HFFc6 (cell line): ENCODE measurements around the gene FRMD4A. TPM values are rescaled to one million over a fixed set of nuclear protein-coding genes. Genes with fewer than 3 reads are reported as not detected.

Source experiments
- DNase-seq: peaks from one replicate; pipeline ENCODE4 v3.0.0-alpha.2; 2018
- H3K27ac Mint-ChIP-seq: 2 replicates; pipeline ENCODE4 v1.8.0; 2020; ENCODE audit warnings: mild to moderate bottlenecking, mixed read lengths
- H3K27me3 Mint-ChIP-seq: 2 replicates; pipeline ENCODE4 v1.8.0; 2021; ENCODE audit warnings: mild to moderate bottlenecking, moderate library complexity, mixed read lengths; ENCODE audit not compliant: insufficient read depth
- H3K36me3 Mint-ChIP-seq: 2 replicates; pipeline ENCODE4 v1.8.0; 2021; ENCODE audit warnings: low read depth, mixed read lengths
- H3K4me1 Mint-ChIP-seq: 2 replicates; pipeline ENCODE4 v1.8.0; 2020; ENCODE audit warnings: low read depth, mixed read lengths
- H3K4me3 Mint-ChIP-seq: 2 replicates; pipeline ENCODE4 v1.8.0; 2020; ENCODE audit warnings: mild to moderate bottlenecking, moderate library complexity, mixed read lengths
- H3K9me3 Mint-ChIP-seq: 2 replicates; pipeline ENCODE4 v1.8.0; 2020; ENCODE audit warnings: mild to moderate bottlenecking, mixed read lengths
- total RNA-seq, 6 experiments: library from RNA; stranded (reverse); fragmentation: NEBNext Ultra II Directional; extraction: Animal tissue kit (Norgen Biotek cat#: 25700); gene quantifications; 2 replicates in 1 of 6; 3 replicates in 5 of 6; pipeline ENCODE4 v1.2.3, GENCODE V29; 2021
- TF ChIP-seq, protein P1 (sequence below): fragments of 200-600 bp; sonication (generic); IDR thresholded peaks from 2 replicates; pipeline ENCODE4 v1.5.0; 2021; ENCODE audit warnings: antibody characterized with exemption, mild to moderate bottlenecking

FRMD4A gene
- total RNA-seq, 6 experiments from 2014 or later, result 76.7 to 117 (median 92.3) TPM

DNA sequence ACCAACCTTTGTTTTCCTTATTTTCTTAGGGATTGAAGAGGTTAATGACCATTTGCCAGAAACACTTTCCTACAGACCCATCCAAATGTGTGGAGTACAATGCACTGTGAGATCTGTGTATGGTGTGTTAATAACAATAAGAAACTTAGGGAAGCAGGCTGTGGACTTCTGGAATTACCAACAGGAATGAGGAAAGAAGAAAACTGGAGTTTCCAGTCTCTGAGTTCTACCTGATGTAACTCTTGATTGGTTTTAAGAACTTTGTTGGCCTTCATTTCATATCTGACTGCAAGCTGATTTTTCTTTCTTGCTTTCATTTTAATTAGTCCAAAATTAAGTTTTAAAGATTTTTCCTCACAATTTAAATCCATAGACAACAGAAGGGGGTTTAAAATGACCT, 700.5 kb downstream of the FRMD4A start:
- Mint-ChIP-seq H3K4me3 (no peak overlapping the region), H3K9me3 (no peaks in the 10 kb centered on the region), H3K27ac (no peak overlapping the region), H3K4me1 (no peaks in the 10 kb centered on the region; the same call in 1 of the 2 replicates), H3K27me3 (peaks cover under 1% of the 10 kb centered on the region; the same call in 1 of the 2 replicates), H3K36me3 (peaks cover 10% of the 10 kb centered on the region)
- TF ChIP-seq, protein P1, sequence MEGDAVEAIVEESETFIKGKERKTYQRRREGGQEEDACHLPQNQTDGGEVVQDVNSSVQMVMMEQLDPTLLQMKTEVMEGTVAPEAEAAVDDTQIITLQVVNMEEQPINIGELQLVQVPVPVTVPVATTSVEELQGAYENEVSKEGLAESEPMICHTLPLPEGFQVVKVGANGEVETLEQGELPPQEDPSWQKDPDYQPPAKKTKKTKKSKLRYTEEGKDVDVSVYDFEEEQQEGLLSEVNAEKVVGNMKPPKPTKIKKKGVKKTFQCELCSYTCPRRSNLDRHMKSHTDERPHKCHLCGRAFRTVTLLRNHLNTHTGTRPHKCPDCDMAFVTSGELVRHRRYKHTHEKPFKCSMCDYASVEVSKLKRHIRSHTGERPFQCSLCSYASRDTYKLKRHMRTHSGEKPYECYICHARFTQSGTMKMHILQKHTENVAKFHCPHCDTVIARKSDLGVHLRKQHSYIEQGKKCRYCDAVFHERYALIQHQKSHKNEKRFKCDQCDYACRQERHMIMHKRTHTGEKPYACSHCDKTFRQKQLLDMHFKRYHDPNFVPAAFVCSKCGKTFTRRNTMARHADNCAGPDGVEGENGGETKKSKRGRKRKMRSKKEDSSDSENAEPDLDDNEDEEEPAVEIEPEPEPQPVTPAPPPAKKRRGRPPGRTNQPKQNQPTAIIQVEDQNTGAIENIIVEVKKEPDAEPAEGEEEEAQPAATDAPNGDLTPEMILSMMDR, result no peak
- no peak for DNase-seq

DNA sequence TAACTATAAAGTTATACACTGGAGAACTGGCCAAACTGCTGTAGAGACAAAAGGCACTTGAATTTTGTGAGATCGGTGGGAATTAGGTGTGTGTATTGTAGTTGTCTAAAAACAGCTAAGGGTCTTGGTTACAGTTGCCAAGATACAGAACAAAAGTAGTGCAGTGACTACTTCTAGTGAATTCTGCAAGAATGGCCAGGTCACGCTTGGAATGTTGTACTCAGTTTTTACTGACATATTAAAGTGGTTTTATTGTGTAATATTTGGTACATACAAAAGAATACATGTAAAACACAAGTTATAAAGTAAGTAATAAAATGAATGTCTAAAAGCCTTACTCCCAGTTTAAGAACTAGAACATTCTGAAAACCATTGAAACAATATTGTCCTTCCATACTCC, 701.6 kb downstream of the FRMD4A start:
- Mint-ChIP-seq H3K27ac (no peak overlapping the region), H3K4me3 (no peak overlapping the region), H3K27me3 (no peaks in the 10 kb centered on the region; the same call in 1 of the 2 replicates), H3K36me3 (peaks cover 2% of the 10 kb centered on the region; the same call in 1 of the 2 replicates), H3K9me3 (no peaks in the 10 kb centered on the region), H3K4me1 (no peaks in the 10 kb centered on the region; the same call in 1 of the 2 replicates)
- DNase-seq, result no peak
- TF ChIP-seq, protein P1, result no peak

DNA sequence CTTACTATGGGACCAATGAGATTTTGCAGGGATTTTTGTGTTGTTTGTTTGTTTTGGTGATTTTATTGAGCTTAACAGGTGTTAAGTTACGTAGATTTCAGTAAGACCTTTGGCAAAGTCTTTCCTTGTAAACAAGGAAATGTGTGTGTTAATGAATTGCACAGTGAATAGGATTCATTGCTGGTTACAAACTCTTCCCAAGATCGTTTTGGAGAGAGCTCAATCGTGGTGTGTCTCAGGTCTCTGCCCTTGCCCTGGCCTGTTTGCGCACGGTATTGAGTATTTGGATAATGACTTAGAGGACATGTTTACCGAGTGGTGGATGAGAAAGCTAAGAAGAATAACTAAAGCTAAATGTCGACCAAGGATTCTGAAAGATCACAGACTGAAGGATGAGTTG, 702.1 kb downstream of the FRMD4A start:
- H3K4me1 Mint-ChIP-seq, result no peaks in the 10 kb centered on the region; the same call in 1 of the 2 replicates
- no peak overlapping the region for H3K27ac Mint-ChIP-seq
- H3K4me3 Mint-ChIP-seq, result no peak overlapping the region
- H3K36me3 Mint-ChIP-seq, result no peaks in the 10 kb centered on the region; the same call in 1 of the 2 replicates
- no peak for DNase-seq
- no peaks in the 10 kb centered on the region for H3K9me3 Mint-ChIP-seq
- no peaks in the 10 kb centered on the region; the same call in 1 of the 2 replicates for H3K27me3 Mint-ChIP-seq
- TF ChIP-seq, protein P1, result no peak

DNA sequence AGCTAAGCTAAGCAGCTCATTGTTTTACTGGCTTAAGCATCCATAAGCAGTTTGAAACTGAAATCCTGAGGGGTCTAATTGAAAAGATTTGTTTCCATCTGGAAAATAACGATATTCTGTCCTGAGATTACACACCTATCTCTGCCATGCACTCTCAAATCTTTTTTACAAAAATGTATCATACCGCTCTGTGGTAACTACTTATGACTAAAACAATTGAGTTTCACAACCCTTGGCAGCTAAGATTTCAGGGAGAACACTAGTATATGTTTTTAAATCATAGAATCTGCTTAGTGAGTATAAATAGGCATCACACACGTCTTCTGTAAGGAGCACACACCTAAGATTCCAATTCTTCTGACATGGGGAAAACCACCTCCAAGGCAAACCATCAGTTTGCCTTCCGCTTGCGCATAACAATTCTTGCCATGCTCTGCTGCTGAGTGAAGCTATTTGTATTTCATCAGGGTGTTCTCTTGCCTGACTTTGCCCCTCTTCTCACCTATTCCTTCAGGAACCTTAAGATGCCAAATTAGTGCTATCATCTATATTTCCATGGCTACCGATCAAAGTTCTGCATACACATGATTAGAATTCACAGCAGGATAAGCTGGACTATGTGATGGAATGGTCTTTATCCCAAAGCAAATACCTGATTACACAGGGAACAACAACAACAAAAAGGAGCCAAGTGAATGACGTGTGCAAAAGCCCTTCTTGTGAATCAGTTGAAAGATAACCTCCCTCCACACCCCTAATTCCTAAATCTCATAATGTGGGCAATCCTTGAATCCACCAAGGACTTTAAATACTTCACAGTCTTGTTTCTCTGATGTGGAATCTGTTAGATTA, 703.0 kb downstream of the FRMD4A start:
- TF ChIP-seq, protein P1, result no peak
- Mint-ChIP-seq H3K9me3 (no peaks in the 10 kb centered on the region), H3K36me3 (no peaks in the 10 kb centered on the region; the same call in 1 of the 2 replicates), H3K4me1 (no peaks in the 10 kb centered on the region; the same call in 1 of the 2 replicates), H3K27ac (no peak overlapping the region), H3K27me3 (no peaks in the 10 kb centered on the region; the same call in 1 of the 2 replicates), H3K4me3 (no peak overlapping the region)
- no peak for DNase-seq

DNA sequence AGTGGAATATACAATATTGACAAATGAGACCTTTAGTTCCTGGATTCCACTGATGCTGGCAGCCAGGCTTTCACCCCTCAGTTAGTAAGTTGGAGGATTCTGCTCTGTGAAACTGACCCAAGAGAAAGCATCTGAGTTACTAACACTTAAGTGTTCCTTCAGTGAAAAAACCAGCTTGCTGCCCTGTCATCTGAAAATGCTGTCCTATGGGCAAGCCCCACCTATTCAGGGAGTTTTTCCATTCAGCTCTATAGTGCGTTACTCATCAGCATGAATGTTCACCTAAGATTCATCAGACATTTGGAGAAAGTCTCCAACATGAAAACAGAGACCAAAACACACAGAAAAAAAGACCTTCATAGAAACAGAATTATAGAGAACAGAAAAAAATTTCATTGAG, 706.1 kb downstream of the FRMD4A start:
- peaks cover 5% of the 10 kb centered on the region; the same call in 1 of the 2 replicates for H3K36me3 Mint-ChIP-seq
- TF ChIP-seq, protein P1, result no peak
- no peak overlapping the region for H3K4me3 Mint-ChIP-seq
- H3K27me3 Mint-ChIP-seq, result no peaks in the 10 kb centered on the region; the same call in 1 of the 2 replicates
- no peaks in the 10 kb centered on the region; the same call in 1 of the 2 replicates for H3K4me1 Mint-ChIP-seq
- H3K9me3 Mint-ChIP-seq, result no peaks in the 10 kb centered on the region
- no peak for DNase-seq
- no peak overlapping the region for H3K27ac Mint-ChIP-seq
